K562 (cell line): ENCODE data around the gene ROR2. TPM values are rescaled to one million over a fixed set of nuclear protein-coding genes. Genes with fewer than 3 reads are reported as not detected.

ENCODE experiments used
- MCM2 ChIP-seq: fragments of 450-650 bp; IDR thresholded peaks from 2 replicates; pipeline ENCODE4 v1.6.1; 2017; ENCODE audit warnings: low read depth, mild to moderate bottlenecking
- PCBP2 ChIP-seq: fragments of 200-400 bp; formaldehyde crosslinking; IDR thresholded peaks from 2 replicates; pipeline ENCODE4 v1.6.1; 2018; ENCODE audit warnings: low read length, low read depth, mild to moderate bottlenecking, moderate library complexity; ENCODE audit not compliant: poor library complexity, severe bottlenecking
- PKNOX1 ChIP-seq: fragments of 450-650 bp; IDR thresholded peaks from 2 replicates; pipeline ENCODE4 v1.6.1; 2016
- RREB1 ChIP-seq: fragments of 250-450 bp; sonication (Bioruptor Pico); IDR thresholded peaks from 2 replicates; pipeline ENCODE4 v1.4.0; 2020
- TCFL5 ChIP-seq: fragments of 250-450 bp; sonication (Bioruptor Pico); conservative IDR thresholded peaks from 2 replicates; pipeline ENCODE4 v1.6.1; 2021; ENCODE audit warnings: mild to moderate bottlenecking, moderate library complexity, matching md5 sums
- TSC22D4 ChIP-seq: fragments of 450-650 bp; IDR thresholded peaks from 2 replicates; pipeline ENCODE4 v1.6.1; 2016; ENCODE audit warnings: missing genetic modification characterization, missing biosample characterization, control low read depth
- ZBED1 ChIP-seq: IDR thresholded peaks from 2 replicates; pipeline ENCODE4 v1.6.1; 2014
- ZNF263 ChIP-seq: sonication (generic); formaldehyde crosslinking; IDR thresholded peaks from 2 replicates; pipeline ENCODE4 v1.8.0; 2022; ENCODE audit warnings: mild to moderate bottlenecking, missing genetic modification reagents, borderline replicate concordance
- ZNF644 ChIP-seq: fragments of 200-800 bp; sonication (Bioruptor generic); IDR thresholded peaks from 2 replicates; pipeline ENCODE4 v1.6.1; 2016; ENCODE audit warnings: low read depth, missing genetic modification characterization, missing compliant biosample characterization
- polyA plus RNA-seq, 8 experiments: library from polyadenylated mRNA; depleted of rRNA in 4 of 8; stranded (reverse) in 5 of 8; unstranded in 3 of 8; fragments of >200 nt; fragmentation: Nextera tagmentation in 2 of 8; fragmentation: Illumina TruSeq in 1 of 8; extraction: Ambion mirVana in 2 of 8; extraction: Trizol in 1 of 8; gene quantifications; 2 replicates each; pipeline versions ENCODE4 v1.2.1 to v1.2.3, GENCODE V29; 2011 to 2014; ENCODE audit warnings: inconsistent platforms in 1 of 8, missing spikeins in 1 of 8
- total RNA-seq, 7 experiments: library from RNA; depleted of rRNA in 6 of 7; stranded (reverse); fragments of >200 nt in 6 of 7; fragmentation: Illumina TruSeq in 2 of 7; extraction: Trizol in 2 of 7; gene quantifications; 2 replicates each; pipeline versions ENCODE4 v1.2.1 to v1.2.3, GENCODE V29; 2011 to 2021; ENCODE audit warnings: low replicate concordance in 1 of 7
- TF ChIP-seq, protein P1 (sequence below), 2 experiments: fragments of 450-650 bp in 1 of 2; sonication (generic) in 1 of 2; formaldehyde crosslinking in 1 of 2; IDR thresholded peaks; 2 replicates each; pipeline versions ENCODE4 v1.7.1 to v1.9.0; 2016 to 2022; ENCODE audit warnings: inconsistent platforms in 1 of 2, mild to moderate bottlenecking in 1 of 2, missing genetic modification reagents in 1 of 2

Gene ROR2
- total and polyA plus RNA-seq, 9 of the 15 experiments (the other 6 are each of a cell fraction or from before 2014, with no cell fraction given), result 5.6 to 33.8 (median 15.3) TPM

DNA sequence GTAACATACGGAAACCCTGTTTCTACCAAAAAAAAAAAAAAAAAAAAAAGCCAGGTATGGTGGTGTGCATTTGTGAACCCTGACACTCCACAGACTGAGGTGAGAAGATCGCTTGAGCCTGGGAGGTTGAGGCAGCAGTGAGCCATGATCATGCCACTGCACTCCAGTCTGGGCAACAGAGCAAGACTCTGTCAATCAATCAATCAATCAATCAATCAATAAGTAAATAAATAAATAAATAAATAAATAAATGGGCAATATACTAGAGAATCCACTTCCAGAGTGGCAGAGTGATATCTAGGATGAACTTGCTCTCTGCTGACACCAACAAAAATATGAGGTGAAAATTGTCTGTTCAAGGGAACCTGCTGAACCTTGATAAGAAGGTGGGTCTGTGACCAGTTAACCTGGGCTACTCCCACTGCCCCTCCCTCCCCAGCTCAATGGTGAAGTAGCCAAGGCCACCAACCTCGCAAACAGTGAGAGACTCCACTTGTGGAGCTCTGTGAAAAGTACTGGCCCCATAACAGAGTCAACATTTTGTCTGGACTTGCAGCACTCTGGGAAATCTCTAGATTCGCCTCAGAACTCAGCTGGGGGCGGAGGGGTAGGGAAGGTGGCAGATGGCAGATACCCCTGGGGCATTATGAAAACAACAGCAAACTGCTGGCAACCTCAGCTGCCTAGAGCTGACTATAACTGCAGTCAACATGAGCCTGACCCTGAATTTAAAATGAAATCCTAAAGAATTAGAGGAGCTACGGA, 163.7 kb downstream of the ROR2 start (continued):
- TF ChIP-seq, protein P1, sequence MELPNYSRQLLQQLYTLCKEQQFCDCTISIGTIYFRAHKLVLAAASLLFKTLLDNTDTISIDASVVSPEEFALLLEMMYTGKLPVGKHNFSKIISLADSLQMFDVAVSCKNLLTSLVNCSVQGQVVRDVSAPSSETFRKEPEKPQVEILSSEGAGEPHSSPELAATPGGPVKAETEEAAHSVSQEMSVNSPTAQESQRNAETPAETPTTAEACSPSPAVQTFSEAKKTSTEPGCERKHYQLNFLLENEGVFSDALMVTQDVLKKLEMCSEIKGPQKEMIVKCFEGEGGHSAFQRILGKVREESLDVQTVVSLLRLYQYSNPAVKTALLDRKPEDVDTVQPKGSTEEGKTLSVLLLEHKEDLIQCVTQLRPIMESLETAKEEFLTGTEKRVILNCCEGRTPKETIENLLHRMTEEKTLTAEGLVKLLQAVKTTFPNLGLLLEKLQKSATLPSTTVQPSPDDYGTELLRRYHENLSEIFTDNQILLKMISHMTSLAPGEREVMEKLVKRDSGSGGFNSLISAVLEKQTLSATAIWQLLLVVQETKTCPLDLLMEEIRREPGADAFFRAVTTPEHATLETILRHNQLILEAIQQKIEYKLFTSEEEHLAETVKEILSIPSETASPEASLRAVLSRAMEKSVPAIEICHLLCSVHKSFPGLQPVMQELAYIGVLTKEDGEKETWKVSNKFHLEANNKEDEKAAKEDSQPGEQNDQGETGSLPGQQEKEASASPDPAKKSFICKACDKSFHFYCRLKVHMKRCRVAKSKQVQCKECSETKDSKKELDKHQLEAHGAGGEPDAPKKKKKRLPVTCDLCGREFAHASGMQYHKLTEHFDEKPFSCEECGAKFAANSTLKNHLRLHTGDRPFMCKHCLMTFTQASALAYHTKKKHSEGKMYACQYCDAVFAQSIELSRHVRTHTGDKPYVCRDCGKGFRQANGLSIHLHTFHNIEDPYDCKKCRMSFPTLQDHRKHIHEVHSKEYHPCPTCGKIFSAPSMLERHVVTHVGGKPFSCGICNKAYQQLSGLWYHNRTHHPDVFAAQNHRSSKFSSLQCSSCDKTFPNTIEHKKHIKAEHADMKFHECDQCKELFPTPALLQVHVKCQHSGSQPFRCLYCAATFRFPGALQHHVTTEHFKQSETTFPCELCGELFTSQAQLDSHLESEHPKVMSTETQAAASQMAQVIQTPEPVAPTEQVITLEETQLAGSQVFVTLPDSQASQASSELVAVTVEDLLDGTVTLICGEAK (IDR thresholded peaks at IDR 0.05), result no peak
- TF ChIP-seq, protein P1 (CRISPR knock-in tag; IDR thresholded peaks at IDR 0.05), result no peak
- TF ChIP-seq PCBP2 (no peak), TCFL5 (CRISPR knock-in tag) (no peak), TSC22D4 (tag) (no peak), MCM2 (no peak), ZNF644 (tag) (no peak), PKNOX1 (peak; percentile 51; the same call in 1 of the 2 replicates), ZNF263 (CRISPR knock-in tag) (no peak), RREB1 (CRISPR knock-in tag) (no peak), ZBED1 (no peak)
